GM23338 (cell line): Measurements from ENCODE around the gene ULK4.

ENCODE experiments used
- CREB1 ChIP-seq: fragments of 250-450 bp; sonication (Bioruptor Pico); IDR thresholded peaks from 2 replicates; pipeline ENCODE4 v1.5.0; 2020; ENCODE audit warnings: low read depth, mild to moderate bottlenecking, moderate library complexity
- CTCF ChIP-seq, 2 experiments: fragments of 200-600 bp in 1 of 2; sonication (generic) in 1 of 2; conservative IDR thresholded peaks; 2 replicates each; pipeline versions ENCODE4 v1.5.1 to v1.6.1; 2016 to 2017; ENCODE audit warnings: antibody characterized with exemption in 2 of 2, low read depth in 2 of 2, mild to moderate bottlenecking in 2 of 2, moderate library complexity in 1 of 2
- EZH2 ChIP-seq: fragments of 200-600 bp; sonication (generic); IDR thresholded peaks from one replicate; pipeline ENCODE4 v1.8.0; 2017; ENCODE audit warnings: antibody characterized with exemption, mild to moderate bottlenecking, low read depth; ENCODE audit not compliant: unreplicated experiment
- POLR2AphosphoS5 ChIP-seq: IDR thresholded peaks from 2 replicates; pipeline ENCODE4 v1.6.1; 2016; ENCODE audit warnings: antibody characterized with exemption, low read depth
- ZNF331 ChIP-seq: fragments of 250-450 bp; sonication (Bioruptor Pico); IDR thresholded peaks from 2 replicates; pipeline ENCODE4 v1.5.0; 2020; ENCODE audit warnings: low read depth, mild to moderate bottlenecking, moderate library complexity

GRCh38 chr3:41450416-41451231, 511.3 kb downstream of the ULK4 start:
- TF ChIP-seq CTCF (conservative IDR thresholded peaks at IDR 0.05; ENCODE audit: low read depth in 2 of 2) (peak; percentile 45 to 60), POLR2AphosphoS5 (no peak), EZH2 (no peak), ZNF331 (CRISPR knock-in tag) (no peak), CREB1 (CRISPR knock-in tag) (no peak)
